NT2/D1 (cell line): ENCODE measurements around the gene NT5DC4.

ENCODE experiments used
- SUZ12 ChIP-seq: IDR thresholded peaks from 2 replicates; pipeline ENCODE4 v1.6.1; 2011; ENCODE audit not compliant: insufficient read length, insufficient read depth; ENCODE audit errors: extremely low read depth
- YY1 ChIP-seq: IDR thresholded peaks from 2 replicates; pipeline ENCODE4 v1.6.1; 2011; ENCODE audit not compliant: insufficient read length, insufficient read depth
- ZNF274 ChIP-seq: IDR thresholded peaks from 2 replicates; pipeline ENCODE4 v1.6.1; 2011; ENCODE audit warnings: mild to moderate bottlenecking, low read depth, low read length

- no peak for TF ChIP-seq YY1
- no peak for TF ChIP-seq ZNF274
- no peak for TF ChIP-seq SUZ12
Measured at GRCh38 chr2:112684415-112684775, 36.4 kb upstream of the NT5DC4 start.
